ENCODE results near the gene OR4D6.

OR4D6 gene

DNA sequence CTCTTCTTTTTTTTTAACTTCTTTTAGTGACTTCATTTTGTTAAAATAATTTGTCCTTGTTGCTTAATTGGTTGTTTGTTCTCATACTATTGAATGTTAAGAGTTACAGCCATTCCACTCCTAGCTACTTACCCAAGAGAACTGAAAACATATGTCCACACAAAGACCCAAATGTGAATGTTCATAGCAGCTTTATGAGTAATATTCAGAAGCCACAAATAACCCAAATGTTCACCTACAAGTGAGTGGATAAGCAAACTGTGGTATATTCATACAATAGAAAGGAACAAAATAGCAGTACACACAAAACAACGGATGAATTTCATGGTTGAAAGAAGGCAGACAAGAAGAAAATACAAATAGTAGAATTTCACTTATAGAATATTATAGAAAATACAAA is 45.2 kb downstream of the OR4D6 start:
- no peak for DNase-seq (ENCODE audit: low spot score)
- Histone ChIP-seq H3K27ac (no peak overlapping the region), H3K4me3 (no peak overlapping the region)
- TF ChIP-seq, protein P1, sequence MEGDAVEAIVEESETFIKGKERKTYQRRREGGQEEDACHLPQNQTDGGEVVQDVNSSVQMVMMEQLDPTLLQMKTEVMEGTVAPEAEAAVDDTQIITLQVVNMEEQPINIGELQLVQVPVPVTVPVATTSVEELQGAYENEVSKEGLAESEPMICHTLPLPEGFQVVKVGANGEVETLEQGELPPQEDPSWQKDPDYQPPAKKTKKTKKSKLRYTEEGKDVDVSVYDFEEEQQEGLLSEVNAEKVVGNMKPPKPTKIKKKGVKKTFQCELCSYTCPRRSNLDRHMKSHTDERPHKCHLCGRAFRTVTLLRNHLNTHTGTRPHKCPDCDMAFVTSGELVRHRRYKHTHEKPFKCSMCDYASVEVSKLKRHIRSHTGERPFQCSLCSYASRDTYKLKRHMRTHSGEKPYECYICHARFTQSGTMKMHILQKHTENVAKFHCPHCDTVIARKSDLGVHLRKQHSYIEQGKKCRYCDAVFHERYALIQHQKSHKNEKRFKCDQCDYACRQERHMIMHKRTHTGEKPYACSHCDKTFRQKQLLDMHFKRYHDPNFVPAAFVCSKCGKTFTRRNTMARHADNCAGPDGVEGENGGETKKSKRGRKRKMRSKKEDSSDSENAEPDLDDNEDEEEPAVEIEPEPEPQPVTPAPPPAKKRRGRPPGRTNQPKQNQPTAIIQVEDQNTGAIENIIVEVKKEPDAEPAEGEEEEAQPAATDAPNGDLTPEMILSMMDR (IDR thresholded peaks at IDR 0.05): no peak

DNA sequence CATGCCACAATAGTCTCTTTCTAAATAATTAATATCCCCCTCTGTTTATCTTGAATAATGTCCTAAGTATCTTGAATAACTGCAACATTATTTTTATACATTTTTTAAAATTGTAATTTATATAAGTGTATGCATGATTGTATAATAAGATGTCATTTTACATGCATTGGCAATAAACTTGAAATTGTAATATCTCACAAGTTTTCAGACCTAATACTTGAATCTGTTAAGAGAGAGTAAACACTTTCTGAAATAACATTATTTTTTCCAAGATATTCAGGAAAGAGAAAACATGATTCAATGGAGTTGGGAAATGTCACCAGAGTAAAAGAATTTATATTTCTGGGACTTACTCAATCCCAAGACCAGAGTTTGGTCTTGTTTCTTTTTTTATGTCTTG is 46.5 kb downstream of the OR4D6 start, which contains the start of gene OR4D11:
OR4D11 (plus strand) TSS at position 301 of the 400 bp plus-strand sequence; CDS start at position 301, 0 bp downstream.
- DNase-seq (ENCODE audit: low spot score): no peak
- TF ChIP-seq, protein P1 (IDR thresholded peaks at IDR 0.05): no peak
- no peak within 1 kb of the TSS for H3K4me3 ChIP-seq
- H3K27ac ChIP-seq: no peak within 1 kb of the TSS

Measured in coronary artery (tissue), 2 donors.